NCI-H460 (cell line): ENCODE results near the gene PPAT. TPM values are rescaled to one million over a fixed set of nuclear protein-coding genes. Genes with fewer than 3 reads are reported as not detected.
"Not testable (repeated sequence)": the region's sequence is repeated elsewhere in the genome, so short reads cannot be mapped to it uniquely, and the experiment has no call there.

ENCODE experiments used
- DNase-seq: peaks from one replicate; pipeline ENCODE4 v3.0.0-alpha.2; 2016; ENCODE audit warnings: low read depth; ENCODE audit errors: extremely low read depth
- total RNA-seq: library from RNA; depleted of rRNA; stranded (reverse); fragments of >200 nt; shearing (Covaris generic); gene quantifications from 2 replicates; pipeline ENCODE4 v1.2.3, GENCODE V29; 2014; rRNA removed

The PPAT gene
- total RNA-seq, 1 experiment from 2014 or later = 39.8 TPM

GRCh38 chr4:56387023-56388001, 48.1 kb downstream of the PPAT start, which contains the start of gene AASDH:
Gene AASDH, minus strand, starts transcription at chr4:56387491. Its CDS starts 3,192 bp downstream, at chr4:56384299.
- DNase-seq = peak; percentile 86

GRCh38 chr4:56386091-56386490, 49.3 kb downstream of the PPAT start:
- DNase-seq = no peak

- no peak for DNase-seq
These were observed 60.0 kb downstream of the PPAT start for GRCh38 chr4:56375458-56375857.

- DNase-seq = no peak
These were observed 60.5 kb downstream of the PPAT start for GRCh38 chr4:56374956-56375355.

GRCh38 chr4:56372774-56373173, 62.6 kb downstream of the PPAT start:
- DNase-seq = no peak

- no peak for DNase-seq
These were observed 63.8 kb downstream of the PPAT start for GRCh38 chr4:56371426-56372220.

- DNase-seq = no peak
These were observed 65.0 kb downstream of the PPAT start for GRCh38 chr4:56370377-56370776.

- not testable (repeated sequence) for DNase-seq
These were observed 72.4 kb downstream of the PPAT start for GRCh38 chr4:56362981-56363380.

GRCh38 chr4:56360071-56360470, 75.3 kb downstream of the PPAT start:
- DNase-seq = no peak

- DNase-seq = no peak
These were observed 78.8 kb downstream of the PPAT start for GRCh38 chr4:56356650-56357049.

- no peak for DNase-seq
These were observed 86.8 kb downstream of the PPAT start for GRCh38 chr4:56348576-56348975.

GRCh38 chr4:56345458-56345857, 90.0 kb downstream of the PPAT start:
- no peak for DNase-seq

Other genes with a start within 250 kb of the PPAT start
- 12.1 and 13.3 TPM in 2 replicates for gene AASDH, start 48.1 kb downstream of the PPAT start, total RNA-seq
- 127 and 144 TPM in 2 replicates for gene PAICS, start 645 bp upstream of the PPAT start, total RNA-seq
- 104 and 108 TPM in 2 replicates for gene SRP72, start 32.0 kb upstream of the PPAT start, total RNA-seq
- not detected in 2 replicates for gene ARL9, start 70.2 kb upstream of the PPAT start, total RNA-seq
- gene HOPX, start 245.7 kb upstream of the PPAT start, total RNA-seq = 224 and 235 TPM in 2 replicates